HG03280 (cell line): Measurements from ENCODE around the gene VPS18.

ENCODE experiments used
- ATAC-seq: cut with Tn5 transposase; IDR thresholded peaks from one replicate; pipeline ENCODE4 v1.9.1; 2021; ENCODE audit warnings: mild to moderate bottlenecking, moderate library complexity; ENCODE audit not compliant: unreplicated experiment

The VPS18 gene

DNA sequence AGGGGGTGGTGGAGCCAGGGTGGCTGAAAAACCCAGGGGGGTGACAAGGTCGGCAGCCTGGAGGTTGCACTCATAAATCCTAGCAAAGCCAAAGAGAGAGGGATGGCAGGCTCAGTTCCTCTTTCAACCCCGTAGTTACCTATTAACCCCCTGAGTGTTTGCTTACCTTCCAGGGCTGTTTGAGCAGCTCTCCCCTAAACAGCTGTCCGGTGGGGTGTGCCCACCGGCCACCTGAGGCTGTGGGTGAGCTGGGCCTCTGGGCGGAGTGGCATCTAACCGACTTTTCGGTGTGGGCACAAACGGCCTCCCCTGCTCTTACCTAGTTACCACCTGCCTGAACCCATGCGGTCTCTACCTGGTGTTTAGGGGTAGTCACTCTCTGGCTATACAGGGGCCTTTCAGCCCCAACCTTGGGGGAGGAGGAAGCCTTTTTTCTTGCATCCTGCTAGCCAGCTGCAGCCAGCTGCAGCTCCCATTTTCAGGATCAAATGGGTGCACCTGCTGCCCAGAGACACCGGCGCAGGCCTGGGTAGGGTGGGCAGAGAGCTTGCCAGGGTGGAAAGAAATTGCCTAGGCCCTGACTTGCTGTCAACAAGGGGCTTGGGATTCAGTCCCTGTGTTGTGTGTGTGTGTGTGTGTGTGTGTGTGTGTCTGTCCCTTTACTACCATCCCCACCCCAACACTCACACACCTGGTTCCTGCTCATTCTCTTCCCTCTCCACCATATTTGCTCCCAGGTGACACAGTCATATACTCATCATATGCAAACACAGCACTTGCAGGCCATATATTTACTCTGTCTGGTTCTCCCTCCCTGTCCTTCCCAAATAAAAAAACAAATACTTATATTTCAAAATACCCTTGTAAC, 38.6 kb downstream of the VPS18 start:
- ATAC-seq = no peak

- ATAC-seq = no peak
These were observed 39.3 kb downstream of the VPS18 start for GRCh38 chr15:40933517-40933902.

DNA sequence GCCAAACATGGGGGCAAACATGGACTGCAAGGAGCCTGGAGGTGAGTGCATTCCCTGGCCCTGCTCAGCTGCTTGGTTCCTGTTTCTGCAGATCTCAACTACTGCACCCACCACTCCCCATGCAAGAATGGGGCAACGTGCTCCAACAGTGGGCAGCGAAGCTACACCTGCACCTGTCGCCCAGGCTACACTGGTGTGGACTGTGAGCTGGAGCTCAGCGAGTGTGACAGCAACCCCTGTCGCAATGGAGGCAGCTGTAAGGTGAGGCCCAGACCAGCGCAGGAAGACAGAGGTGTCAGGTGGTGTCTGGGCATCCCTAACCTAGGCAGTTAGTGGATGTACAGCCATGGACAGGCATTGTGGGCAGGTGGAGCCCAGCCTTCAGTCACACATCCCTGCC, 40.2 kb downstream of the VPS18 start:
- no peak for ATAC-seq

DNA sequence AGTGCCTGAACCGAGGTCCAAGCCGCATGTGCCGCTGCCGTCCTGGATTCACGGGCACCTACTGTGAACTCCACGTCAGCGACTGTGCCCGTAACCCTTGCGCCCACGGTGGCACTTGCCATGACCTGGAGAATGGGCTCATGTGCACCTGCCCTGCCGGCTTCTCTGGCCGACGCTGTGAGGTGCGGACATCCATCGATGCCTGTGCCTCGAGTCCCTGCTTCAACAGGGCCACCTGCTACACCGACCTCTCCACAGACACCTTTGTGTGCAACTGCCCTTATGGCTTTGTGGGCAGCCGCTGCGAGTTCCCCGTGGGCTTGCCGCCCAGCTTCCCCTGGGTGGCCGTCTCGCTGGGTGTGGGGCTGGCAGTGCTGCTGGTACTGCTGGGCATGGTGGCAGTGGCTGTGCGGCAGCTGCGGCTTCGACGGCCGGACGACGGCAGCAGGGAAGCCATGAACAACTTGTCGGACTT, 42.0 kb downstream of the VPS18 start:
- ATAC-seq = no peak

DNA sequence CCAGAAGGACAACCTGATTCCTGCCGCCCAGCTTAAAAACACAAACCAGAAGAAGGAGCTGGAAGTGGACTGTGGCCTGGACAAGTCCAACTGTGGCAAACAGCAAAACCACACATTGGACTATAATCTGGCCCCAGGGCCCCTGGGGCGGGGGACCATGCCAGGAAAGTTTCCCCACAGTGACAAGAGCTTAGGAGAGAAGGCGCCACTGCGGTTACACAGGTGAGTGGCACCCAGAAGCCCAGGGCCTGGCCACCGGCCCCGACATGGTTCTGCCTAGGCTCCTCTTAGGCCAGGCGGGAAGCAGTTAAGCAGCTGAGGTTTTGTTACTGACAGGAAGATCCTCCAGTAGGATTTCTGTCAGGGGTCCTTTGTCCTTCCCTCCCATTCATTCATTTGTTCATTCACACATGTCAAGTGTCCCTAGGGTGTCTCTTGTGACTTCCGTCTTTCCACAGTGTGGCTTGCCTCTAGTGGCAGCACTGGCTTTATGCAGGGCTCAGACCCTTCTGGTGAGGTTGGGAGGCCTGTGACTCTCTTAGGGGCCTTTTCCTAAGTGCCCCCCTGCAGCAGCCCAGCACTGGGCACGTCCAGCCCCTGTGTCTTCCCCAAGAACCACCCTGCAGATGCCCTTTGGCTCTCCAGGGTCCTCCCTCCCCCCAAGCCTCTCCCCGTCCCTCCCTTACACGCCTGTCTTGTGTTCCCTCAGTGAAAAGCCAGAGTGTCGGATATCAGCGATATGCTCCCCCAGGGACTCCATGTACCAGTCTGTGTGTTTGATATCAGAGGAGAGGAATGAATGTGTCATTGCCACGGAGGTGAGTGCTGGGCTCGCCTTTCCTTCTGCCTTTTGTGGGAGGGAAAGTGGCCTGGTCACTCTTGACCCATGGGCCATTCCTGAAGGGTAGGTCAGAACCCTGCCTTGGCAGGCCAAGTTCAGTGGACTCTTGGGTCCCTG, 42.7 kb downstream of the VPS18 start:
- ATAC-seq = no peak

DNA sequence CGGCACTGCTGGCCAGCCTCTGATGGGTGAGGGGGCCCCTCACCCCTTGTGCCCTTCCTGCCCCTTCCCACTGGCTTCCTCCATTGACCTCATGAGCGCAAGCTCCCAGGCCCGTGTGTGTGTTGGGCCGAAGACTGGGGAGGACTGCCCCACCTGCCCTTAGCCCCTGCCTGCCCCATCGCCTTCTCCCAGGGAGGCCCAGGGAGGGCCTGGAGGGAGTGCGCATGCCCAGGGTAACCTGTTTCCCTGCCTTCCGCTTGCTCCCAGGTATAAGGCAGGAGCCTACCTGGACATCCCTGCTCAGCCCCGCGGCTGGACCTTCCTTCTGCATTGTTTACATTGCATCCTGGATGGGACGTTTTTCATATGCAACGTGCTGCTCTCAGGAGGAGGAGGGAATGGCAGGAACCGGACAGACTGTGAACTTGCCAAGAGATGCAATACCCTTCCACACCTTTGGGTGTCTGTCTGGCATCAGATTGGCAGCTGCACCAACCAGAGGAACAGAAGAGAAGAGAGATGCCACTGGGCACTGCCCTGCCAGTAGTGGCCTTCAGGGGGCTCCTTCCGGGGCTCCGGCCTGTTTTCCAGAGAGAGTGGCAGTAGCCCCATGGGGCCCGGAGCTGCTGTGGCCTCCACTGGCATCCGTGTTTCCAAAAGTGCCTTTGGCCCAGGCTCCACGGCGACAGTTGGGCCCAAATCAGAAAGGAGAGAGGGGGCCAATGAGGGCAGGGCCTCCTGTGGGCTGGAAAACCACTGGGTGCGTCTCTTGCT, 43.7 kb downstream of the VPS18 start:
- no peak for ATAC-seq

GRCh38 chr15:40938536-40938870, 44.3 kb downstream of the VPS18 start:
- no peak for ATAC-seq

DNA sequence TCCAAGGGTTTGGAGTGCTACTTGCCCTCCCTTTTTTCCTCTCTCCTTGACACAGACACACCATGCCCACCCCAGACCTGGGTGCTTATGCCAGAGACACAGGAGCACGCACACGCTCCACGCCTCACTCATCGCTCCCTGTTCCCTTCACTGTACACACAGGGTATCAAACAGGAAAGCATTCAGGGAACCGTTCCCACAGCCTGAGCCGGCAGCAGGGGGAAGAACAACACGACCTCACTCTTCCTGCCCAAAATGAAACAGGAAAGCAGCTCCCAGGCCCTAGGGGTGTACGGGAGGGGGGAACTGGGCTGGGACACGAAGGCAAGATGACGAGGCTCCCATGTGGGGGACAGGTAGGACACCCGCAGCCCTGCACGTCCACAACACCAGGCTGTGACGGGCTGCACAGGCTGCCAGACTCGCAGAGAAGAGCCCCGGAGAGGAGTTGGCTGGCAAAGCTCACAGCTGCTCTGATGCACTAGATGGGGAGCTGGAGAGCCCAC, 46.1 kb downstream of the VPS18 start:
- no peak for ATAC-seq

- no peak for ATAC-seq
These were observed 46.8 kb downstream of the VPS18 start for GRCh38 chr15:40941068-40941527.

DNA sequence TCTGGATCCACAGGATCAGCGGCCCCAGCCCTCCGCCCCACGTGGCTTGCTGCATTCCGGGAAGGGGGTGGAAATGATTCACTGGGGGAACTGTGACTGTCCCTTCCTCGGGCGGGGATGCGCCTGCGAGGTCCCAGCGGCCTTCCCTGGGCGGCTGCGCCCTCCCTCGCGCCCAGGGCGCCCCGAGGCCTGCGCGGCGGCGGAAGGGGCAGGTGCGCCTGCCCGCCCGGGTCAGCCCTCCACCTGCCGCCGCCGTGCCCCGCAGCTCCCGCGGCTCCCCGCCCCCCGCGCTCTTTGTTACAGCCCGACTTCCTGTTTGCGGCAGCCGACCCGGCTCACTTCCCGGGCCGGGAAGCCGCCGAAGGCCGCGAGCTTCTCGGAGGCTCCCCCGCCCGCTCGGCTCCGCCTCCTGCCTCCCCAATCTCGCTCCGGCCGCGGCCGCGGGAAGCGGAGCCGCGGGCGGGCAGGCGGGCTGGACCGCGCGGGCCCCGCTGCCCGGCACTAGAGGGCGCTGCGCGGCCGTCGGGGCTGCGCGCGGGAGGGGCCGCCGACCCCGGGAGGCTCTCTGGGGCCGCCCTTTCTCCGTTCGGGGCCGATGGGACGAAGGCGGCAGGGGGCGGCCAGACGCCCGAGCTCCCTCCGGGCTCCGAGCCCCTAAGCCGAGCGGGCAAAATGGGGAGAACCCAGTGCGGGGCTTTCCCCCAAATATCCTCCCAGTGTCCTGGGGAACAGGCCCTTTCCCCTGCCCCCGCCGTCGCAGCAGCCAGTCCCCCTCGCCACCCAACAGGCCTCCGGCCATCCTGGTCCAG, 47.5 kb downstream of the VPS18 start:
- ATAC-seq = peak; percentile 72

- ATAC-seq = no peak
These were observed 48.1 kb downstream of the VPS18 start for GRCh38 chr15:40942337-40942854.

DNA sequence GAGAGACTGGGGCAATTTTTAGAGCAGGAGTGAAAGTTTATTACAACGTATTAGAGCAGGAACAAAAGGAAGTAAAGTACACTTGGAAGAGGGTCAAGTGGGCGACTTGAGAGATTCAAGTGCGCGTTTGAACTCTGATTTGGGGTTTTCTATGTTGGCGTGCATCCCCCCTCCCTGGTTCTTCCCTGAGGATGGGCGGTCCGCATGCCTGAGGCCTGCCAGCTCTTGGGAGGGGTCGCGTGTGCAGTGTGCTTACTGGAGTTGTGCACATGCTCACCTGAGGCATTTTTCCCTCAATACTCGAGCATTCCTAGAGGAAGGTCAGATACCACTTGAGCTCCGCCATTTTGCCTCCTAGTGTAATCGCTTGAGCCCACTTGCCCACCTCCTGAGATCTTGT, 48.6 kb downstream of the VPS18 start:
- no peak for ATAC-seq

- no peak for ATAC-seq
These were observed 49.6 kb downstream of the VPS18 start for GRCh38 chr15:40943764-40944365.

GRCh38 chr15:40944510-40945296, 50.5 kb downstream of the VPS18 start:
- ATAC-seq = no peak

- ATAC-seq = no peak
These were observed 54.6 kb downstream of the VPS18 start for GRCh38 chr15:40948706-40949473.

GRCh38 chr15:40949756-40950207, 55.5 kb downstream of the VPS18 start:
- ATAC-seq = no peak

- no peak for ATAC-seq
These were observed 57.5 kb downstream of the VPS18 start for GRCh38 chr15:40951764-40952163.
